GM19239 (cell line): ENCODE data around the gene DNAJC7.

Experiments
- DNase-seq: peaks from one replicate; pipeline ENCODE4 v3.0.0; 2011; ENCODE audit warnings: low spot score; ENCODE audit not compliant: insufficient read length
- FAIRE-seq: peaks from 2 replicates; lab custom pipeline; 2011; peaks lifted over from hg19 to GRCh38; lab: Jason Lieb, UNC

Gene DNAJC7

GRCh38 chr17:41930009-41930832 lies 87.0 kb downstream of the DNAJC7 start, which contains the start of gene ODAD4:
Gene ODAD4 (plus strand): TSS chr17:41930617. CDS start chr17:41930724, 107 bp downstream.
- FAIRE-seq, result peak; percentile 84
- peak; percentile 83 for DNase-seq

- DNase-seq (no peak), FAIRE-seq (no peak)
Observed at GRCh38 chr17:41928693-41929251, 88.5 kb downstream of the DNAJC7 start.
